SK-N-SH (cell line): ENCODE measurements around the gene PLD1. TPM values are rescaled to one million over a fixed set of nuclear protein-coding genes. Genes with fewer than 3 reads are reported as not detected.

Source experiments
- CTCF ChIA-PET: fragments of 300-600, 350-600 bp; formaldehyde crosslinking; extraction: SDS; loops from one replicate; lab custom pipeline; 2021; lab: Yijun Ruan, JAX
- POLR2A ChIA-PET: fragments of 350-600 bp; sonication (Branson Sonifier 250); formaldehyde crosslinking; extraction: SDS; loops from one replicate; lab custom pipeline; 2020; ENCODE audit warnings: antibody characterized with exemption, inconsistent platforms; lab: Yijun Ruan, JAX
- DNase-seq: peaks from one replicate; pipeline ENCODE4 v3.0.0; 2012
- H2AFZ ChIP-seq: fragments of 200-600 bp; sonication (generic); 2 replicates; pipeline ENCODE4 v1.8.1; 2016; ENCODE audit warnings: antibody characterized with exemption, mild to moderate bottlenecking, low read depth
- H3F3A ChIP-seq: fragments of 200-600 bp; sonication (generic); replicated peaks from 2 replicates; pipeline ENCODE3; 2016; ENCODE audit warnings: antibody characterized with exemption, mild to moderate bottlenecking; ENCODE audit not compliant: insufficient read depth
- H3K27ac ChIP-seq, 2 experiments: fragments of 200-500 bp in 1 of 2; fragments of 200-600 bp in 1 of 2; sonication (Bioruptor generic) in 1 of 2; sonication (generic), shearing (Covaris generic) in 1 of 2; 2 replicates each; pipeline versions ENCODE4 v1.5.1 to v1.6.1; 2014 to 2016; ENCODE audit warnings: low read depth in 2 of 2, inconsistent platforms in 1 of 2, low read length in 1 of 2, mild to moderate bottlenecking in 1 of 2, mixed read lengths in 1 of 2
- H3K27me3 ChIP-seq: fragments of 200-600 bp; sonication (generic), shearing (Covaris generic); 2 replicates; pipeline ENCODE4 v1.6.1; 2016; ENCODE audit warnings: mixed run types; ENCODE audit not compliant: insufficient read depth
- H3K36me3 ChIP-seq, 2 experiments: fragments of 200-500 bp in 1 of 2; fragments of 200-600 bp in 1 of 2; sonication (Bioruptor generic) in 1 of 2; sonication (generic) in 1 of 2; replicated peaks in 1 of 2; 2 replicates each; pipeline versions ENCODE3 to v1.5.1; 2014 to 2016; ENCODE audit warnings: low read length in 1 of 2, mild to moderate bottlenecking in 1 of 2; ENCODE audit not compliant: insufficient read depth in 2 of 2, control insufficient read depth in 1 of 2
- H3K4me1 ChIP-seq, 2 experiments: fragments of 200-500 bp in 1 of 2; fragments of 200-600 bp in 1 of 2; sonication (Bioruptor generic) in 1 of 2; sonication (generic), shearing (Covaris generic) in 1 of 2; 2 replicates each; pipeline versions ENCODE4 v1.5.1 to v1.6.1; 2014 to 2016; ENCODE audit warnings: low read depth in 1 of 2, low read length in 1 of 2, mixed run types in 1 of 2; ENCODE audit not compliant: insufficient read depth in 2 of 2, control insufficient read depth in 1 of 2
- H3K4me2 ChIP-seq: fragments of 200-600 bp; sonication (generic), shearing (Covaris generic); 2 replicates; pipeline ENCODE4 v1.6.1; 2017; ENCODE audit warnings: mixed run types
- H3K4me3 ChIP-seq, 2 experiments: fragments of 200-500 bp in 1 of 2; fragments of 200-600 bp in 1 of 2; sonication (Bioruptor generic) in 1 of 2; sonication (generic), shearing (Covaris generic) in 1 of 2; 2 replicates each; pipeline versions ENCODE4 v1.5.1 to v1.8.1; 2014 to 2016; ENCODE audit warnings: low read depth in 2 of 2, inconsistent platforms in 1 of 2, low read length in 1 of 2, mild to moderate bottlenecking in 1 of 2, mixed read lengths in 1 of 2, moderate library complexity in 1 of 2
- H3K79me2 ChIP-seq: fragments of 200-600 bp; sonication (generic); 2 replicates; pipeline ENCODE4 v1.8.1; 2017; ENCODE audit warnings: mild to moderate bottlenecking; ENCODE audit not compliant: insufficient read depth
- H3K9ac ChIP-seq: fragments of 200-600 bp; sonication (generic); 2 replicates; pipeline ENCODE4 v1.6.1; 2017; ENCODE audit warnings: mixed run types
- H3K9me2 ChIP-seq: fragments of 200-600 bp; sonication (generic); 2 replicates; pipeline ENCODE4 v1.6.1; 2017; ENCODE audit warnings: mixed run types
- H3K9me3 ChIP-seq: fragments of 200-600 bp; sonication (generic); 2 replicates; pipeline ENCODE4 v1.6.1; 2017; ENCODE audit warnings: mixed run types, mild to moderate bottlenecking, moderate library complexity
- H4K20me1 ChIP-seq: fragments of 200-600 bp; sonication (generic); 2 replicates; pipeline ENCODE4 v1.6.1; 2017; ENCODE audit warnings: mild to moderate bottlenecking, mixed run types; ENCODE audit not compliant: insufficient read depth
- CHD2 ChIP-seq: fragments of 150-350 bp; IDR thresholded peaks from 2 replicates; pipeline ENCODE4 v1.6.1; 2018; ENCODE audit warnings: low read length; ENCODE audit not compliant: partially characterized antibody
- ELF1 ChIP-seq: IDR thresholded peaks from 2 replicates; pipeline ENCODE4 v1.4.0; 2012
- EP300 ChIP-seq, 2 experiments: IDR thresholded peaks; 2 replicates each; pipeline versions ENCODE4 v1.4.0 to v1.6.1; 2012; ENCODE audit warnings: borderline replicate concordance in 1 of 2, low read depth in 1 of 2, low read length in 1 of 2
- EZH2phosphoT487 ChIP-seq: fragments of 200-600 bp; sonication (generic); IDR thresholded peaks from 2 replicates; pipeline ENCODE4 v1.6.1; 2017; ENCODE audit warnings: low read depth, mixed run types, mild to moderate bottlenecking, antibody characterized with exemption, moderate library complexity, borderline replicate concordance
- GATA2 ChIP-seq: sonication (generic); formaldehyde crosslinking; IDR thresholded peaks from 2 replicates; pipeline ENCODE4 v1.5.0; 2020; ENCODE audit warnings: mild to moderate bottlenecking, missing genetic modification reagents
- JUND ChIP-seq: IDR thresholded peaks from 2 replicates; pipeline ENCODE4 v1.4.0; 2012
- NFIC ChIP-seq: IDR thresholded peaks from 2 replicates; pipeline ENCODE4 v1.4.0; 2012; ENCODE audit warnings: borderline replicate concordance
- RFX5 ChIP-seq: IDR thresholded peaks from 2 replicates; pipeline ENCODE4 v1.6.1; 2012; ENCODE audit warnings: mild to moderate bottlenecking, improper control_type of control experiment, low read length
- RXRA ChIP-seq: IDR thresholded peaks from 2 replicates; pipeline ENCODE4 v1.4.0; 2012; ENCODE audit warnings: low read depth, mild to moderate bottlenecking, borderline replicate concordance
- SIN3A ChIP-seq: IDR thresholded peaks from 2 replicates; pipeline ENCODE4 v1.6.1; 2012; ENCODE audit warnings: low read depth, mild to moderate bottlenecking, low read length, moderate library complexity, borderline replicate concordance
- TEAD4 ChIP-seq: IDR thresholded peaks from 2 replicates; pipeline ENCODE4 v1.4.0; 2012; ENCODE audit warnings: mild to moderate bottlenecking, borderline replicate concordance; ENCODE audit not compliant: insufficient read depth
- YY1 ChIP-seq: IDR thresholded peaks from 2 replicates; pipeline ENCODE4 v1.4.0; 2012; ENCODE audit warnings: low read depth, mild to moderate bottlenecking
- WGBS: methylation state at CpG from one replicate; pipeline ENCODE4 v1.1.6; 2017; ENCODE audit warnings: low lambda C conversion rate; 5-methylcytosine and 5-hydroxymethylcytosine counted together
- polyA plus RNA-seq, 3 experiments: library from polyadenylated mRNA; depleted of rRNA; stranded (reverse); fragments of >200 nt; gene quantifications; 2 replicates each; pipeline ENCODE4 v1.2.3, GENCODE V29; 2012
- TF ChIP-seq, protein P1 (sequence below): fragments of 150-350 bp; IDR thresholded peaks from 2 replicates; pipeline ENCODE4 v1.6.1; 2016; ENCODE audit warnings: mild to moderate bottlenecking, low read depth, low read length

The PLD1 gene
- polyA plus RNA-seq, 1 of the 3 experiments (the other 2 are of a cell fraction), result 6.2 TPM

DNA sequence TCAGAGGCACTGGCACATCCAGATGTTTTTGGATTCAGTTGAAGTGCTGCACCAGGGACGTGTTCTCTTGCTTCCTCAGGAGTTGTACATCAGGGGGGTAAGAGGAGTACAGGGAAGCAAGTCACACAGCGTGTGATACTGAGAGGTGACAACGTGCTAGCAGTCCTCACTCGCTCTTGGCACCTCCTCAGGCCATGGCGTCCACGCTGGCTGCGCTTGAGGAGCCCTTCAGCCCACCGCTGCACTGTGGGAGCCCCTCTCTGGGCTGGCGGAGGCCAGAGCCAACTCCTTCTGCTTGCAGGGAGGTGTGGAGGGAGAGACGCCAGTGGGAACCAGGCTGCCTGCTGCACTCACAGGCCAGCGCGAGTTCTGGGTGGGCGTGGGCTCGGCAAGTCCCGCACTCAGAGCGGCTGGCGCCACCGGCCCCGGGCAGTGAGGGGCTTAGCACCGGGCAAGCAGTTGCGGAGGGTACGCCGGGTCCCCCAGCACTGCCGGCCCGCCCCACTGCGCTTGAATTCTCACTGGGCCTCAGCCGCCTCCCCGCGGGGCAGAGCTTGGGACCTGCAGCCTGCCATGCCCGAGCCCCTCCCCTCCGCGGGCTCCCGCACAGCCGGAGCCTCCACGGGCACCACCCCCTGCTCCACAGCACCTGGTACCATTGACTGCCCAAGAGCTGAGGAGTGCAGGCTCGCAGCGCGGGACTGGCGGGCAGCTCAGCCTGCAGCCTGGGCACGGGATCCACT is 64.5 kb downstream of the PLD1 start:
- Histone ChIP-seq H3F3A (no peaks in the 10 kb centered on the region), H3K9ac (no peak overlapping the region), H3K36me3 (no peaks in the 10 kb centered on the region), H3K27ac (no peak overlapping the region), H3K79me2 (no peaks in the 10 kb centered on the region), H3K9me3 (no peaks in the 10 kb centered on the region), H3K4me2 (no peak overlapping the region), H2AFZ (no peak overlapping the region), H3K27me3 (no peaks in the 10 kb centered on the region), H4K20me1 (no peaks in the 10 kb centered on the region), H3K4me1 (peaks cover 0 to 14% of the 10 kb centered on the region in 2 experiments; a peak in 2 of 4 replicates), H3K4me3 (no peak overlapping the region), H3K9me2 (no peaks in the 10 kb centered on the region)
- ChIA-PET CTCF (interaction anchor here (2.1 kb wide), 1 partner anchor 27 kb away, joined by 10 read pairs; no protein-coding TSS in a partner anchor), POLR2A (interaction anchor here (1.0 kb wide), 1 partner anchor 11 kb away, joined by 4 read pairs; no protein-coding TSS in a partner anchor)
- DNase-seq, result no peak
- 89% methylated on average over 12 of the region's 40 CpGs for WGBS
- TF ChIP-seq JUND, result no peak
- TF ChIP-seq EZH2phosphoT487, result no peak
- no peak for TF ChIP-seq ELF1
- TF ChIP-seq RFX5, result no peak
- TF ChIP-seq EP300 (IDR thresholded peaks at IDR 0.05; ENCODE audit: borderline replicate concordance in 1 of 2, low read depth in 1 of 2, low read length in 1 of 2), result no peak
- TF ChIP-seq YY1, result no peak
- no peak for TF ChIP-seq RXRA
- TF ChIP-seq GATA2 (CRISPR knock-in tag), result no peak
- no peak for TF ChIP-seq SIN3A
- TF ChIP-seq NFIC, result no peak

DNA sequence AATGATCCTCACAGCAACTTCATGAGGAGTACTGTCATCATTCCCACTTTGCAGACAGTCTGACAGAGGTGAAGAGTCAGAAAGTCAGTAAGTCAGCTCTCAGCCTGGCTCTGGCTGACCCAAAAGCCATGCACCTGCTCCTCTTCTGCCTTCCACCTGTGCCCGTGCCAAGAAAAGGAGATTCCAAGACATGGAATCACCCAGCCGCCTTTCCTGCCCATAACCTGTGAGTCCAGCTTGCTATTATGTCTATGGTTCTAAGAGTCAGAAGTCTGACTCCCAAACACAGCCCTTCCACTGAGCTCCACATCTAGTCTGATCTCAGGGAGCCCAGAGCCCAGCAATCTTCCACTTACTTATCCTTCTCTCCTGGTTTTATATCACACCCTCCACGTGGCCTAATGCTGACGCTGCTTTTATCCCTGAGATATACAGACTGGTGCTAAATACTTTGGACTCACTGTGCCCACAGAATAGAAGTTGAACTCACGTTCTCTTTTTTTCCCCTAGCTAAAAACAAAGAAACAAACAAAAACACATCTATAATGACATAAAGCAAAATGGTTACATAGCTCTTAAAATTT is 66.0 kb downstream of the PLD1 start:
- no peaks in the 10 kb centered on the region for H3K9me3 ChIP-seq
- no peak for DNase-seq
- no peak overlapping the region for H2AFZ ChIP-seq
- H3K4me3 ChIP-seq, result no peak overlapping the region
- no peaks in the 10 kb centered on the region for H3K9me2 ChIP-seq
- TF ChIP-seq TEAD4 (no peak), CHD2 (no peak)
- TF ChIP-seq, protein P1, sequence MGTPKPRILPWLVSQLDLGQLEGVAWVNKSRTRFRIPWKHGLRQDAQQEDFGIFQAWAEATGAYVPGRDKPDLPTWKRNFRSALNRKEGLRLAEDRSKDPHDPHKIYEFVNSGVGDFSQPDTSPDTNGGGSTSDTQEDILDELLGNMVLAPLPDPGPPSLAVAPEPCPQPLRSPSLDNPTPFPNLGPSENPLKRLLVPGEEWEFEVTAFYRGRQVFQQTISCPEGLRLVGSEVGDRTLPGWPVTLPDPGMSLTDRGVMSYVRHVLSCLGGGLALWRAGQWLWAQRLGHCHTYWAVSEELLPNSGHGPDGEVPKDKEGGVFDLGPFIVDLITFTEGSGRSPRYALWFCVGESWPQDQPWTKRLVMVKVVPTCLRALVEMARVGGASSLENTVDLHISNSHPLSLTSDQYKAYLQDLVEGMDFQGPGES, result no peak
- ChIA-PET CTCF (interaction anchor here (1.0 to 2.1 kb wide), 2 partner anchors 29 to 95 kb away, joined by 3 to 10 read pairs; no protein-coding TSS in a partner anchor), POLR2A (no interaction called here)
- 80% methylated on average over 5 of the region's 5 CpGs for WGBS
- H4K20me1 ChIP-seq, result no peaks in the 10 kb centered on the region
- H3K27ac ChIP-seq, result no peak overlapping the region
- no peaks in the 10 kb centered on the region for H3K27me3 ChIP-seq
- no peak overlapping the region for H3K4me2 ChIP-seq
- no peak overlapping the region for H3K9ac ChIP-seq
- peaks cover 0 to 10% of the 10 kb centered on the region in 2 experiments; a peak in 2 of 4 replicates for H3K4me1 ChIP-seq
- H3K36me3 ChIP-seq, result no peaks in the 10 kb centered on the region
- no peaks in the 10 kb centered on the region for H3K79me2 ChIP-seq
- H3F3A ChIP-seq, result no peaks in the 10 kb centered on the region
